Right lobe of liver (tissue), 6 donors: ENCODE data around the gene PINK1. TPM values are rescaled to one million over a fixed set of nuclear protein-coding genes. Genes with fewer than 3 reads are reported as not detected.

ENCODE experiments used
- ATAC-seq, 4 donors: fragments of 200-7000 bp; cut with Tn5 transposase; one replicate each; pipeline ENCODE4 v1.9.1; 2020; ENCODE audit warnings: mild to moderate bottlenecking in 4 of 4, moderate library complexity in 4 of 4
- DNase-seq, 3 donors: peaks; one replicate each; pipeline ENCODE4 v3.0.0-alpha.2; 2020
- H3K27ac ChIP-seq, 3 donors: fragments of 200-600 bp; one replicate each; pipeline ENCODE4 v1.8.0; 2022
- H3K27me3 ChIP-seq, 2 donors: fragments of 200-600 bp; one replicate each; pipeline ENCODE4 v1.8.0; 2022
- H3K36me3 ChIP-seq, 4 donors: fragments of 200-600 bp; sonication (generic) in 1 of 4; one replicate each; pipeline versions ENCODE4 v1.5.1 to v1.8.0; 2017 to 2022; ENCODE audit warnings: control low read depth in 1 of 4
- H3K4me1 ChIP-seq, 4 donors: fragments of 200-600 bp; sonication (generic) in 1 of 4; one replicate each; pipeline versions ENCODE4 v1.5.1 to v1.8.0; 2017 to 2022; ENCODE audit warnings: control low read depth in 1 of 4
- H3K4me3 ChIP-seq, 3 donors: fragments of 200-600 bp; one replicate each; pipeline ENCODE4 v1.8.0; 2022
- H3K9me3 ChIP-seq, 4 donors: fragments of 200-600 bp; sonication (generic) in 1 of 4; one replicate each; pipeline versions ENCODE4 v1.5.1 to v1.8.0; 2017 to 2022; ENCODE audit warnings: control low read depth in 1 of 4
- CTCF ChIP-seq, 4 donors: fragments of 200-600 bp in 3 of 4; fragments of 450-650 bp in 1 of 4; IDR thresholded peaks; one replicate each; pipeline versions ENCODE4 v1.5.1 to v1.8.0; 2016 to 2022; ENCODE audit warnings: antibody characterized with exemption in 4 of 4, mild to moderate bottlenecking in 2 of 4
- POLR2A ChIP-seq: fragments of 450-650 bp; IDR thresholded peaks from one replicate; pipeline ENCODE4 v1.6.1; 2017; ENCODE audit warnings: antibody characterized with exemption, mild to moderate bottlenecking
- WGBS: methylation state at CpG from one replicate; pipeline ENCODE4 v1.1.6; 2018; ENCODE audit warnings: low coverage, low lambda C conversion rate; ENCODE audit not compliant: insufficient coverage; ENCODE audit errors: missing lambda C conversion rate; 5-methylcytosine and 5-hydroxymethylcytosine counted together
- intact Hi-C, 2 donors: fragments of 100-400 bp; cut with DNase I; formaldehyde crosslinking; loops; one replicate each; pipeline versions ENCODE4 v1.11.2 to v1.14.1; 2022
- total RNA-seq, 6 experiments: library from RNA; depleted of rRNA in 2 of 6; stranded (reverse); fragments of >200 nt in 2 of 6; fragmentation: NEBNext Ultra II Directional in 3 of 6; extraction: Animal tissue kit (Norgen Biotek cat#: 25700) in 3 of 6; gene quantifications; one replicate each; pipeline versions ENCODE4 v1.1.0 to v1.2.4, GENCODE V29; 2016 to 2023
- donor health status: DM: no; HTN: yes; CAD: no.
- donor health status: DM: no; HTN: no; CAD: no.
- donor health status: DM: no; HTN: no; CAD: no.
- donor health status: DM: no; HTN: yes; CAD: no.
- donor health status: DM: no; HTN: yes; CAD: no.

The PINK1 gene
- total RNA-seq, 6 experiments from 2014 or later: 67.3 to 94.1 (median 83.0) TPM

- Histone ChIP-seq H3K4me3 (no peak overlapping the region), H3K27me3 (no peaks in the 10 kb centered on the region), H3K27ac (peak overlapping the region; percentile 72 to 94 (median 84)), H3K36me3 (peaks cover 0 to 25% (median 7%) of the 10 kb centered on the region in 4 donors), H3K4me1 (peaks cover 0 to 34% (median 8%) of the 10 kb centered on the region in 4 donors), H3K9me3 (no peaks in the 10 kb centered on the region)
- DNase-seq (no peak), ATAC-seq (peak in 2 of 4 donors; percentile 7 to 27)
- 30% methylated on average over 3 of the region's 3 CpGs for WGBS
- intact Hi-C loops: no loop called here
- TF ChIP-seq CTCF (IDR thresholded peaks at IDR 0.05): no peak
- no peak for TF ChIP-seq POLR2A
Observed at GRCh38 chr1:20614131-20614579, 19.1 kb upstream of the PINK1 start.

- H3K9me3 ChIP-seq: no peaks in the 10 kb centered on the region
- TF ChIP-seq CTCF (IDR thresholded peaks at IDR 0.05) (no peak), POLR2A (no peak)
- 46% methylated on average over 19 of the region's 20 CpGs for WGBS
- peak overlapping the region in 1 of 3 donors; percentile 33 for H3K27ac ChIP-seq
- DNase-seq (no peak), ATAC-seq (peak in 2 of 4 donors; percentile 2 to 4)
- H3K27me3 ChIP-seq: no peaks in the 10 kb centered on the region
- H3K36me3 ChIP-seq: peaks cover 0 to 16% (median 7%) of the 10 kb centered on the region in 4 donors
- H3K4me1 ChIP-seq: peaks cover 0 to 34% (median 8%) of the 10 kb centered on the region in 4 donors
- no peak overlapping the region for H3K4me3 ChIP-seq
- intact Hi-C loops: no loop called here
Observed at GRCh38 chr1:20615946-20616846, 17.1 kb upstream of the PINK1 start.

- Histone ChIP-seq H3K4me1 (peaks cover 0 to 34% (median 8%) of the 10 kb centered on the region in 4 donors), H3K36me3 (peaks cover 0 to 16% (median 7%) of the 10 kb centered on the region in 4 donors), H3K27me3 (no peaks in the 10 kb centered on the region), H3K9me3 (no peaks in the 10 kb centered on the region), H3K27ac (no peak overlapping the region), H3K4me3 (no peak overlapping the region)
- 71% methylated on average over 3 of the region's 3 CpGs for WGBS
- intact Hi-C loops: no loop called here
- no peak for ATAC-seq
- no peak for DNase-seq
- TF ChIP-seq POLR2A (no peak), CTCF (IDR thresholded peaks at IDR 0.05) (no peak)
Observed at GRCh38 chr1:20616847-20617487, 16.3 kb upstream of the PINK1 start.

GRCh38 chr1:20618550-20618949 lies 14.7 kb upstream of the PINK1 start:
- WGBS: 70% methylated on average over 4 of the region's 4 CpGs
- H3K27me3 ChIP-seq: no peaks in the 10 kb centered on the region
- H3K4me1 ChIP-seq: peaks cover 0 to 26% (median 4%) of the 10 kb centered on the region in 4 donors
- no peak for TF ChIP-seq POLR2A
- no peak for TF ChIP-seq CTCF (IDR thresholded peaks at IDR 0.05)
- no peaks in the 10 kb centered on the region for H3K9me3 ChIP-seq
- ATAC-seq: no peak
- no peak overlapping the region for H3K4me3 ChIP-seq
- no peak for DNase-seq
- intact Hi-C loops: no loop called here
- no peak overlapping the region for H3K27ac ChIP-seq
- H3K36me3 ChIP-seq: peaks cover 0 to 16% (median 7%) of the 10 kb centered on the region in 4 donors
